HepG2 (cell line): ENCODE data around the gene SCN8A. TPM values are rescaled to one million over a fixed set of nuclear protein-coding genes. Genes with fewer than 3 reads are reported as not detected.

ENCODE experiments used
- ATAC-seq: fragments of 200-7000 bp; cut with Tn5 transposase; 3 replicates; pipeline ENCODE4 v1.9.1; 2020; ENCODE audit warnings: mild to moderate bottlenecking, moderate library complexity
- BruUV-seq: library from RNA; stranded (reverse); fragments of 400-500 nt; replicated peaks from 2 replicates; lab custom pipeline; 2021; lab: Mats Ljungman, UMichigan
- CTCF ChIA-PET: fragments of 300-600 bp; formaldehyde crosslinking; extraction: SDS; loops from one replicate; lab custom pipeline; 2021; ENCODE audit warnings: low total read pairs, inconsistent platforms, low intra/inter-chr PET ratio; lab: Yijun Ruan, JAX
- POLR2A ChIA-PET: fragments of 350-600 bp; sonication (Branson Sonifier 250); formaldehyde crosslinking; loops from one replicate; lab custom pipeline; 2020; ENCODE audit warnings: antibody characterized with exemption, inconsistent platforms; lab: Yijun Ruan, JAX
- DNase-seq: peaks from one replicate; pipeline ENCODE4 v3.0.0-alpha.2; 2015; ENCODE audit warnings: low spot score
- FAIRE-seq: peaks from 3 replicates; lab custom pipeline; 2011; peaks lifted over from hg19 to GRCh38; lab: Jason Lieb, UNC
- H2AFZ ChIP-seq: one replicate; pipeline ENCODE4 v1.6.1; 2011; ENCODE audit warnings: low read length, inconsistent platforms
- H3K27ac ChIP-seq: fragments of 300-600 bp; 3 replicates; pipeline ENCODE4 v1.8.0; 2011; ENCODE audit warnings: mixed run types, mild to moderate bottlenecking, mixed read lengths, low read length, inconsistent platforms; ENCODE audit not compliant: insufficient read depth; ENCODE audit errors: extremely low read length
- H3K27me3 ChIP-seq, 2 experiments: fragments of 200-600 bp in 1 of 2; 2 replicates in 1 of 2; 3 replicates in 1 of 2; pipeline versions ENCODE4 v1.6.0 to v1.8.0; 2011; ENCODE audit warnings: low read length in 2 of 2, mild to moderate bottlenecking in 2 of 2, moderate library complexity in 2 of 2, inconsistent platforms in 1 of 2; ENCODE audit not compliant: insufficient read depth in 2 of 2, control insufficient read depth in 1 of 2
- H3K36me3 ChIP-seq, 2 experiments: fragments of 200-600 bp in 1 of 2; replicated peaks in 1 of 2; 2 replicates in 1 of 2; 3 replicates in 1 of 2; pipeline versions ENCODE4 v1.5.1 to v1.8.0; 2011; ENCODE audit warnings: low read length in 2 of 2, inconsistent platforms in 1 of 2; ENCODE audit not compliant: insufficient read depth in 2 of 2, control insufficient read depth in 1 of 2
- H3K4me1 ChIP-seq: 2 replicates; pipeline ENCODE4 v1.5.1; 2012; ENCODE audit warnings: low read length, inconsistent platforms; ENCODE audit not compliant: insufficient read depth
- H3K4me2 ChIP-seq: 2 replicates; pipeline ENCODE4 v1.6.0; 2011; ENCODE audit warnings: low read depth, low read length, inconsistent platforms
- H3K4me3 ChIP-seq, 3 experiments: fragments of 200-600 bp in 1 of 3; sonication (generic), shearing (Covaris generic) in 1 of 3; replicated peaks in 1 of 3; 2 replicates each; pipeline ENCODE4 v1.5.1; 2011 to 2016; ENCODE audit warnings: low read length in 3 of 3, inconsistent platforms in 2 of 3, low read depth in 2 of 3, mild to moderate bottlenecking in 2 of 3, control low read depth in 1 of 3, mixed read lengths in 1 of 3; ENCODE audit not compliant: insufficient read depth in 1 of 3
- H3K79me2 ChIP-seq: one replicate; pipeline ENCODE4 v1.6.1; 2011; ENCODE audit warnings: low read length, inconsistent platforms; ENCODE audit not compliant: insufficient read depth
- H3K9ac ChIP-seq: 2 replicates; pipeline ENCODE4 v1.6.0; 2011; ENCODE audit warnings: mild to moderate bottlenecking, low read depth, low read length, inconsistent platforms; ENCODE audit not compliant: insufficient read depth
- H3K9me3 ChIP-seq: 2 replicates; pipeline ENCODE4 v1.5.1; 2012; ENCODE audit warnings: mild to moderate bottlenecking, low read length
- H4K20me1 ChIP-seq: 2 replicates; pipeline ENCODE4 v1.6.0; 2011; ENCODE audit warnings: inconsistent platforms, mild to moderate bottlenecking, low read length, moderate library complexity; ENCODE audit not compliant: insufficient read depth
- EHMT2 ChIP-seq: fragments of 200-600 bp; sonication (generic); IDR thresholded peaks from 2 replicates; pipeline ENCODE4 v1.7.0; 2017; ENCODE audit warnings: antibody characterized with exemption, low read depth, low read length, borderline replicate concordance
- GABPB1 ChIP-seq: IDR thresholded peaks from 2 replicates; pipeline ENCODE4 v1.6.1; 2016; ENCODE audit warnings: mild to moderate bottlenecking, missing genetic modification reagents, moderate library complexity, missing compliant biosample characterization
- RFX3 ChIP-seq: IDR thresholded peaks from 2 replicates; pipeline ENCODE4 v1.6.1; 2016; ENCODE audit warnings: missing biosample characterization, missing genetic modification reagents
- RFX5 ChIP-seq: IDR thresholded peaks from 2 replicates; pipeline ENCODE4 v1.6.1; 2011; ENCODE audit warnings: low read depth, low read length, improper control_type of control experiment
- ZNF563 ChIP-seq: sonication (generic); formaldehyde crosslinking; IDR thresholded peaks from 2 replicates; pipeline ENCODE4 v1.8.0; 2022; ENCODE audit warnings: mild to moderate bottlenecking, moderate library complexity, missing genetic modification reagents
- ZNF660 ChIP-seq: sonication (generic); formaldehyde crosslinking; IDR thresholded peaks from 2 replicates; pipeline ENCODE4 v1.5.1; 2020; ENCODE audit warnings: mild to moderate bottlenecking, low read depth, missing genetic modification reagents, borderline replicate concordance
- WGBS: methylation state at CpG from one replicate; pipeline ENCODE4 v1.1.6; 2017; ENCODE audit warnings: low lambda C conversion rate; 5-methylcytosine and 5-hydroxymethylcytosine counted together
- in situ Hi-C: cut with HindIII; loops from 2 replicates; pipeline ENCODE4 v1.10.0; 2017; ENCODE audit warnings: low pct_unique_long_range_greater_than_20kb; ENCODE audit not compliant: extremely low pct_ligation_motif_present
- intact Hi-C: fragments of 100-400 bp; cut with micrococcal nuclease; formaldehyde crosslinking; loops from one replicate; pipeline ENCODE4 v1.10.0; 2022; ENCODE audit not compliant: unreplicated experiment
- polyA plus RNA-seq, 8 experiments: library from polyadenylated mRNA; depleted of rRNA in 3 of 8; stranded (reverse) in 7 of 8; unstranded in 1 of 8; fragments of >200 nt; fragmentation: Illumina TruSeq in 4 of 8; extraction: Trizol in 4 of 8; gene quantifications; 2 replicates each; pipeline versions ENCODE4 v1.2.1 to v1.2.3, GENCODE V29; 2011 to 2016; ENCODE audit warnings: low read depth in 4 of 8, missing spikeins in 1 of 8, mixed read lengths in 1 of 8; ENCODE audit not compliant: insufficient read depth in 1 of 8
- total RNA-seq, 5 experiments: library from RNA; depleted of rRNA; stranded (reverse); fragments of >200 nt; fragmentation: Illumina TruSeq; extraction: Trizol; gene quantifications; 2 replicates each; pipeline ENCODE4 v1.2.3, GENCODE V29; 2016; ENCODE audit warnings: low read depth in 1 of 5
- TF ChIP-seq, protein P1 (sequence below), 2 experiments: IDR thresholded peaks; 2 replicates each; pipeline ENCODE4 v1.6.1; 2011 to 2012; ENCODE audit warnings: low read length in 2 of 2, borderline replicate concordance in 1 of 2, low read depth in 1 of 2, mild to moderate bottlenecking in 1 of 2, moderate library complexity in 1 of 2
- TF ChIP-seq, protein P2 (sequence below): sonication (generic); formaldehyde crosslinking; IDR thresholded peaks from 2 replicates; pipeline ENCODE4 v1.5.1; 2020; ENCODE audit warnings: mild to moderate bottlenecking, missing genetic modification reagents, moderate library complexity

The SCN8A gene
- total and polyA plus RNA-seq, 2 of the 13 experiments (the other 11 are each of a cell fraction or from before 2014, with no cell fraction given), result 0.57 to 1.4 TPM

DNA sequence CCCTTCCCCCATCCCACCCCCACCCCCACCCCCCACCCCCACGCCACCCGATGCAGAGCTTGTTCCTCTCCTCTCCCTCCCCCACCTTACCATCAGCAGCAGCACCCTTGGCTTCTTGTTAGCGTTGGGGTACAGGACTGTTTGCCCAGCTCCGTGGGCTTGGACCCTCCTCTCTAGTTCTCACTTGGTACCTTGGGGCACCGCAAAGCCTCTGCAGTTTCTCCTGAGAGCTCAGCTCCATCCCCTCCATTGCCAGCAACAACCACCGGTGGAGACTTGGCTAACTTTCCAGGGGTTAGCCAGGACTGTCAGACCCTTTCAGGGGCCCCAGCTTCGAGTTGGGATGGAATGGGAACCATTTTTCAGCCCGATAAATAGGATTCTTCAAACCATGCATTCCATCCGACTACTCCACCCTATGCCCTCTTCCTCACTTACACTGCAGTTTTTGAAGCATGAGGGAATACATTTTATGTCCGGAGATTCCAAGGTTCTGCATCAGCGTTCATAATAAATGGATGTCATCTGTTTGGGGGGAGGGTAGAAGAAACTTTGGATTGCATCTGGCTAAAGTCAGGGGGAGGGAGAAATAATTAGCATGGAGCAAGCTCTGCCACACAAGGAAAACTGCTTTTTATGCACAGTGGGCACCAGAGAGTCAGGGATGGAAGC is 1.1 kb downstream of the SCN8A start:
- DNase-seq (no peak), FAIRE-seq (no peak), ATAC-seq (no peak)
- H3K4me2 ChIP-seq, result no peak overlapping the region
- H3K4me1 ChIP-seq, result peaks cover 8% of the 10 kb centered on the region
- in situ Hi-C loops (no loop called here), intact Hi-C loops (loop anchor here (2.0 kb wide), 1 partner anchor 223 kb away; a partner anchor contains a TSS)
- no peaks in the 10 kb centered on the region for H3K9me3 ChIP-seq
- POLR2A ChIA-PET, result no interaction called here
- no peak overlapping the region; a peak in 1 of 6 replicates for H3K4me3 ChIP-seq
- H3K79me2 ChIP-seq, result no peaks in the 10 kb centered on the region
- WGBS, result 72% methylated on average over 11 of the region's 11 CpGs
- CTCF ChIA-PET, result no interaction called here
- no peaks in the 10 kb centered on the region; a peak in 1 of 5 replicates for H3K27me3 ChIP-seq
- no peaks in the 10 kb centered on the region for H4K20me1 ChIP-seq
- TF ChIP-seq, protein P1, sequence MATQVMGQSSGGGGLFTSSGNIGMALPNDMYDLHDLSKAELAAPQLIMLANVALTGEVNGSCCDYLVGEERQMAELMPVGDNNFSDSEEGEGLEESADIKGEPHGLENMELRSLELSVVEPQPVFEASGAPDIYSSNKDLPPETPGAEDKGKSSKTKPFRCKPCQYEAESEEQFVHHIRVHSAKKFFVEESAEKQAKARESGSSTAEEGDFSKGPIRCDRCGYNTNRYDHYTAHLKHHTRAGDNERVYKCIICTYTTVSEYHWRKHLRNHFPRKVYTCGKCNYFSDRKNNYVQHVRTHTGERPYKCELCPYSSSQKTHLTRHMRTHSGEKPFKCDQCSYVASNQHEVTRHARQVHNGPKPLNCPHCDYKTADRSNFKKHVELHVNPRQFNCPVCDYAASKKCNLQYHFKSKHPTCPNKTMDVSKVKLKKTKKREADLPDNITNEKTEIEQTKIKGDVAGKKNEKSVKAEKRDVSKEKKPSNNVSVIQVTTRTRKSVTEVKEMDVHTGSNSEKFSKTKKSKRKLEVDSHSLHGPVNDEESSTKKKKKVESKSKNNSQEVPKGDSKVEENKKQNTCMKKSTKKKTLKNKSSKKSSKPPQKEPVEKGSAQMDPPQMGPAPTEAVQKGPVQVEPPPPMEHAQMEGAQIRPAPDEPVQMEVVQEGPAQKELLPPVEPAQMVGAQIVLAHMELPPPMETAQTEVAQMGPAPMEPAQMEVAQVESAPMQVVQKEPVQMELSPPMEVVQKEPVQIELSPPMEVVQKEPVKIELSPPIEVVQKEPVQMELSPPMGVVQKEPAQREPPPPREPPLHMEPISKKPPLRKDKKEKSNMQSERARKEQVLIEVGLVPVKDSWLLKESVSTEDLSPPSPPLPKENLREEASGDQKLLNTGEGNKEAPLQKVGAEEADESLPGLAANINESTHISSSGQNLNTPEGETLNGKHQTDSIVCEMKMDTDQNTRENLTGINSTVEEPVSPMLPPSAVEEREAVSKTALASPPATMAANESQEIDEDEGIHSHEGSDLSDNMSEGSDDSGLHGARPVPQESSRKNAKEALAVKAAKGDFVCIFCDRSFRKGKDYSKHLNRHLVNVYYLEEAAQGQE (IDR thresholded peaks at IDR 0.05; ENCODE audit: borderline replicate concordance in 1 of 2, low read depth in 1 of 2, low read length in 2 of 2), result peak in 1 of 2 experiments; percentile 16; a peak in 2 of 4 replicates
- TF ChIP-seq ZNF563 (CRISPR knock-in tag), result no peak
- no peak overlapping the region for H3K9ac ChIP-seq
- H3K27ac ChIP-seq, result no peak overlapping the region
- H2AFZ ChIP-seq, result no peak overlapping the region
- no TSS peak for BruUV-seq
- no peaks in the 10 kb centered on the region for H3K36me3 ChIP-seq

DNA sequence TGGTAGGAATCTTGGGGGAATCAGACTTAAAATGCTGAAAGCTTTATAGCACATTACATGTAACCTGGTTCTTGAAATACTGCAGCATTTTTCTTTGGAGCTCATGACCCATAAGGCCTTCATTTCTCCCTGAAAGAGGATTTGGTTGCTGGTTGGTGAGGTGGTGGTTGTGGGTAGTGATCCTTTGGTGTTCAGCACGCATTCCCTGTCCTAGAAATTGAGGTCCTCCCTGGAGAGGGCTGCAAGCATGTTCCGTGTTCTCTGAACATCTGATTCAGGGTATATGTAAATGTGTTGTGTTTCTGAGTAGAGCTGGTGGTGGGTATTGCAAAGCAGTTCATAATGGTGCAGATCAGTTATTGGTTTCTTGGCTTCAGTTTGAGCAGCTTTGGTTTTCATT is 2.0 kb downstream of the SCN8A start:
- POLR2A ChIA-PET, result no interaction called here
- ATAC-seq (no peak), DNase-seq (no peak), FAIRE-seq (no peak)
- H3K4me3 ChIP-seq, result no peak overlapping the region
- no peaks in the 10 kb centered on the region for H3K36me3 ChIP-seq
- CTCF ChIA-PET, result no interaction called here
- in situ Hi-C loops (no loop called here), intact Hi-C loops (loop anchor here (2.0 kb wide), 1 partner anchor 222 kb away; a partner anchor contains a TSS)
- TF ChIP-seq RFX5 (no peak), ZNF660 (CRISPR knock-in tag) (no peak), EHMT2 (0 out of 2 replicates have a peak, but pooled peaks have one; percentile 69), RFX3 (CRISPR knock-in tag) (no peak), GABPB1 (CRISPR knock-in tag) (no peak)
- TF ChIP-seq, protein P2, sequence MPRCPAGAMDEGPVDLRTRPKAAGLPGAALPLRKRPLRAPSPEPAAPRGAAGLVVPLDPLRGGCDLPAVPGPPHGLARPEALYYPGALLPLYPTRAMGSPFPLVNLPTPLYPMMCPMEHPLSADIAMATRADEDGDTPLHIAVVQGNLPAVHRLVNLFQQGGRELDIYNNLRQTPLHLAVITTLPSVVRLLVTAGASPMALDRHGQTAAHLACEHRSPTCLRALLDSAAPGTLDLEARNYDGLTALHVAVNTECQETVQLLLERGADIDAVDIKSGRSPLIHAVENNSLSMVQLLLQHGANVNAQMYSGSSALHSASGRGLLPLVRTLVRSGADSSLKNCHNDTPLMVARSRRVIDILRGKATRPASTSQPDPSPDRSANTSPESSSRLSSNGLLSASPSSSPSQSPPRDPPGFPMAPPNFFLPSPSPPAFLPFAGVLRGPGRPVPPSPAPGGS (CRISPR knock-in tag), result no peak
- H4K20me1 ChIP-seq, result no peaks in the 10 kb centered on the region
- WGBS, result 77% methylated on average over 2 of the region's 2 CpGs
- H3K9ac ChIP-seq, result no peak overlapping the region
- BruUV-seq, result no TSS peak
- no peak overlapping the region for H3K27ac ChIP-seq
- H2AFZ ChIP-seq, result no peak overlapping the region
- H3K9me3 ChIP-seq, result no peaks in the 10 kb centered on the region
- H3K79me2 ChIP-seq, result no peaks in the 10 kb centered on the region
- H3K27me3 ChIP-seq, result no peaks in the 10 kb centered on the region
- H3K4me1 ChIP-seq, result peaks cover 8% of the 10 kb centered on the region
- no peak overlapping the region for H3K4me2 ChIP-seq
